GM18526 (cell line): Measurements from ENCODE around the gene TXNIP.

ENCODE experiments used
- POLR2A ChIP-seq: IDR thresholded peaks from 3 replicates; pipeline ENCODE4 v1.6.1; 2011; ENCODE audit not compliant: insufficient read length; ENCODE audit errors: extremely low read depth

The TXNIP gene

DNA sequence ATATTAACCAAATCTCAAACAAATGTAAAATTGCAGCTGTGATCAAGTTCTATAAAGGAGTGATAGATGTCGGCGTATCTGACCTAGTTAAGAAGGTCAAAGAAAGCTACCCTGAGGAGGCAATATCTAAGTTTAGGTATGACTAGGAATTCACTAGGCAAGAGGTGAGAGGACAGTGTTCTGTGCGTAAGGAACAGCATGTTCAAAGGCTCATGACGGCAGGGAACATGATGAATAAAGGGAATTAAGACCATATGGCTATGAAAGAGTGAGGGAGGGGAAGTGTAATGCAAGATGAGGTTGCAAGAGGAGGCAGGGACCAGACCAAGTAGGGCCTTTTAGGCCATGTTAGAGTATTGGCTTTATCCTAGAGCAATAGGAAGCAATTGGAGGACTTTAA lies 47.2 kb downstream of the TXNIP start:
- no peak for TF ChIP-seq POLR2A

- TF ChIP-seq POLR2A: no peak
Observed at GRCh38 chr1:145947551-145947950, 48.8 kb downstream of the TXNIP start.

DNA sequence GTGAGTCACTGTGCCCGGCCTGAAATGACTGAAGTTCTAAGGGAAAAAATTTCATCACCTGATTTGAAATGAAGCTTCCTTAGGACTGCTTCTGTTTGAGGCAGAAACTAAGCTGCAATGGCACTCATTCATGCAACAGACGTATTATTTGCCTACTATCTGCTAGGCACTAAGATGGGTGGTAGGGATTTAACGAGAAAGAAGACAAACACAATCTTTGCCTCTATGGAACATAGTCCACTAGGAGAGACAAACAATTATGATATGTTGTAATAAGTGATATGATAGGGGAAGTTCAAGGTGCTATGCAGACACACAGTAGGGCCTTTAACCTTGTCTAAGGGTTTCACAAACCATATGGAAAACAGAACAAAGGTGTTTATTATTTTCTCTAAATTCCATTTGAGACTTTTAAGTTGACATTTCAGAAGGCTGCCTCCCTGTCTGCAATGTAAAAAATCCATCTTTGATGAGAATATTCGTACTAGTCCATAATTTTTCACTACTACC lies 49.8 kb downstream of the TXNIP start:
- no peak for TF ChIP-seq POLR2A

DNA sequence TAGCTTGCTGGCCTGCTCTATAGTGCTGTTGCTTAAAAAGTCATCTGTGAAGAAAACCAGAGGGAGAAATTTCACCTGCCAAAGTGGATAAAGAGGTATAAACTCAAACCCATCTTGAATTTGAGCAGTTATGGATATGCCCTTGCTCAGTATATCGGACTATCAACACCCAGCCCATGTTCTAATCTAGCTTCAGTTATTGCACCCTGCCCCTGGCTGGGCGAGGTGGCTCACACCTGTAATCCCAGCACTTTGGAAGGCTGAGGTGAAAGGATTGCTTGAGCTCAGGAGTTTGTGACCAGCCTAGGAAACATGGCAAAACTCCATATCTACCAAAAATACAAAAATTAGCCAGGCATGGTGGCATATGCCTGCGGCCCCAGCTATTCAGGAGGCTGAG lies 51.8 kb downstream of the TXNIP start:
- TF ChIP-seq POLR2A: no peak

GRCh38 chr1:145942871-145943270 lies 53.5 kb downstream of the TXNIP start:
- TF ChIP-seq POLR2A: no peak
